ENCODE measurements around the gene GTPBP6.
"Not testable (repeated sequence)": the region's sequence is repeated elsewhere in the genome, so short reads cannot be mapped to it uniquely, and the experiment has no call there.

GTPBP6 gene

GRCh38 chrX:352181-352580, 33.6 kb upstream of the GTPBP6 start:
- H3K4me3 ChIP-seq (ENCODE audit: low read length), result no peak overlapping the region
- H3F3A ChIP-seq (ENCODE audit: control insufficient read depth, insufficient read depth), result no peaks in the 10 kb centered on the region
- peaks cover 5% of the 10 kb centered on the region; the same call in 1 of the 2 replicates for H3K9me3 ChIP-seq (ENCODE audit: control insufficient read depth, insufficient read depth, low read length)
- H3K9me2 ChIP-seq (replicated peaks; ENCODE audit: control insufficient read depth, low read length), result no peaks in the 10 kb centered on the region
- peaks cover 99% of the 10 kb centered on the region for H3K79me2 ChIP-seq (ENCODE audit: control insufficient read depth, low read length)
- no peak for TF ChIP-seq EZH2phosphoT487 (IDR thresholded peaks at IDR 0.05; ENCODE audit: borderline replicate concordance, low read length)
- no peak for TF ChIP-seq CTCF (IDR thresholded peaks at IDR 0.05; ENCODE audit: low read depth, low read length, poor library complexity, severe bottlenecking)
- no peaks in the 10 kb centered on the region for H3K4me1 ChIP-seq (ENCODE audit: control insufficient read depth, low read length)
- no peak overlapping the region for H3K4me2 ChIP-seq (ENCODE audit: low read length)
- H4K20me1 ChIP-seq (ENCODE audit: control insufficient read depth, insufficient read depth, low read depth, low read length), result peaks cover 3% of the 10 kb centered on the region; the same call in 1 of the 2 replicates
- no peaks in the 10 kb centered on the region for H3K27me3 ChIP-seq (ENCODE audit: control insufficient read depth, low read length)
- H3K27ac ChIP-seq (ENCODE audit: low read depth, low read length), result no peak overlapping the region
- peaks cover 100% of the 10 kb centered on the region for H3K36me3 ChIP-seq (ENCODE audit: control insufficient read depth, low read length)

- no peaks in the 10 kb centered on the region for H3K27me3 ChIP-seq (ENCODE audit: control insufficient read depth, low read length)
- H3K36me3 ChIP-seq (ENCODE audit: control insufficient read depth, low read length), result peaks cover 100% of the 10 kb centered on the region
- TF ChIP-seq EZH2phosphoT487 (IDR thresholded peaks at IDR 0.05; ENCODE audit: borderline replicate concordance, low read length), result no peak
- TF ChIP-seq CTCF (IDR thresholded peaks at IDR 0.05; ENCODE audit: low read depth, low read length, poor library complexity, severe bottlenecking), result no peak
These were observed 33.1 kb upstream of the GTPBP6 start for GRCh38 chrX:351736-352135.

GRCh38 chrX:351324-351641, 32.7 kb upstream of the GTPBP6 start:
- Histone ChIP-seq H3K36me3 (ENCODE audit: control insufficient read depth, low read length) (peaks cover 100% of the 10 kb centered on the region), H3K9me3 (ENCODE audit: control insufficient read depth, insufficient read depth, low read length) (peaks cover 12% of the 10 kb centered on the region; the same call in 1 of the 2 replicates), H3K79me2 (ENCODE audit: control insufficient read depth, low read length) (peaks cover 96% of the 10 kb centered on the region)
- H3F3A ChIP-seq (ENCODE audit: control insufficient read depth, insufficient read depth); H3K4me2 ChIP-seq (ENCODE audit: low read length); H3K27me3 ChIP-seq (ENCODE audit: control insufficient read depth, low read length); H3K4me3 ChIP-seq (ENCODE audit: low read length); H3K4me1 ChIP-seq (ENCODE audit: control insufficient read depth, low read length); H3K27ac ChIP-seq (ENCODE audit: low read depth, low read length); H3K9me2 ChIP-seq (replicated peaks; ENCODE audit: control insufficient read depth, low read length); H4K20me1 ChIP-seq (ENCODE audit: control insufficient read depth, insufficient read depth, low read depth, low read length): not testable (repeated sequence)

More at GRCh38 chrX:351736-352135, 33.1 kb upstream of the GTPBP6 start:
- H3F3A ChIP-seq (ENCODE audit: control insufficient read depth, insufficient read depth), result no peaks in the 10 kb centered on the region
- peaks cover 99% of the 10 kb centered on the region for H3K79me2 ChIP-seq (ENCODE audit: control insufficient read depth, low read length)
- H3K9me2 ChIP-seq (replicated peaks; ENCODE audit: control insufficient read depth, low read length), result no peaks in the 10 kb centered on the region
- no peak overlapping the region for H3K4me3 ChIP-seq (ENCODE audit: low read length)
- H3K4me2 ChIP-seq (ENCODE audit: low read length), result no peak overlapping the region
- no peak overlapping the region for H3K27ac ChIP-seq (ENCODE audit: low read depth, low read length)
- H3K9me3 ChIP-seq (ENCODE audit: control insufficient read depth, insufficient read depth, low read length), result peaks cover 10% of the 10 kb centered on the region; the same call in 1 of the 2 replicates
- H4K20me1 ChIP-seq (ENCODE audit: control insufficient read depth, insufficient read depth, low read depth, low read length), result peaks cover 3% of the 10 kb centered on the region; the same call in 1 of the 2 replicates
- no peaks in the 10 kb centered on the region for H3K4me1 ChIP-seq (ENCODE audit: control insufficient read depth, low read length)

GRCh38 chrX:350534-351323, 32.1 kb upstream of the GTPBP6 start:
- no peak for TF ChIP-seq EZH2phosphoT487 (IDR thresholded peaks at IDR 0.05; ENCODE audit: borderline replicate concordance, low read length)
- no peak for TF ChIP-seq CTCF (IDR thresholded peaks at IDR 0.05; ENCODE audit: low read depth, low read length, poor library complexity, severe bottlenecking)
- Histone ChIP-seq H3K4me2 (ENCODE audit: low read length) (no peak overlapping the region), H3K79me2 (ENCODE audit: control insufficient read depth, low read length) (peaks cover 90% of the 10 kb centered on the region), H3K27ac (ENCODE audit: low read depth, low read length) (no peak overlapping the region), H4K20me1 (ENCODE audit: control insufficient read depth, insufficient read depth, low read depth, low read length) (peaks cover under 1% of the 10 kb centered on the region; the same call in 1 of the 2 replicates), H3K27me3 (ENCODE audit: control insufficient read depth, low read length) (no peaks in the 10 kb centered on the region), H3K4me3 (ENCODE audit: low read length) (no peak overlapping the region), H3F3A (ENCODE audit: control insufficient read depth, insufficient read depth) (no peaks in the 10 kb centered on the region), H3K36me3 (ENCODE audit: control insufficient read depth, low read length) (peaks cover 97% of the 10 kb centered on the region), H3K9me2 (replicated peaks; ENCODE audit: control insufficient read depth, low read length) (no peaks in the 10 kb centered on the region), H3K9me3 (ENCODE audit: control insufficient read depth, insufficient read depth, low read length) (peaks cover 12% of the 10 kb centered on the region; the same call in 1 of the 2 replicates), H3K4me1 (ENCODE audit: control insufficient read depth, low read length) (no peaks in the 10 kb centered on the region)

Measured in DOHH2 (cell line).